Endothelial cell of umbilical vein (primary cell): ENCODE data around the gene PDE1A. TPM values are rescaled to one million over a fixed set of nuclear protein-coding genes. Genes with fewer than 3 reads are reported as not detected.

ENCODE experiments used
- BruUV-seq: library from RNA; stranded (reverse); fragments of 400-500 nt; replicated peaks from 2 replicates; lab custom pipeline; 2021; lab: Mats Ljungman, UMichigan
- CTCF ChIA-PET: fragments of 300-600, 350-600 bp; sonication (Branson Sonifier 250); formaldehyde crosslinking; loops from one replicate; lab custom pipeline; 2021; ENCODE audit warnings: antibody characterized with exemption, inconsistent platforms; lab: Charles Lee
- POLR2A ChIA-PET: fragments of 300-600, 350-600 bp; sonication (Branson Sonifier 250); formaldehyde crosslinking; loops from one replicate; lab custom pipeline; 2021; ENCODE audit warnings: antibody characterized with exemption, inconsistent platforms; lab: Charles Lee
- DNase-seq: peaks from one replicate; pipeline ENCODE4 v3.0.0-alpha.2; 2011; ENCODE audit warnings: low read depth, low spot score
- FAIRE-seq: peaks from 2 replicates; lab custom pipeline; 2011; peaks lifted over from hg19 to GRCh38; lab: Jason Lieb, UNC
- H2AFZ ChIP-seq: 2 replicates; pipeline ENCODE4 v1.6.0; 2012; ENCODE audit warnings: low read depth, low read length, control low read depth, inconsistent platforms
- H3K27ac ChIP-seq: 2 replicates; pipeline ENCODE4 v1.5.1; 2011; ENCODE audit warnings: low read depth, mild to moderate bottlenecking, control low read depth, low read length, moderate library complexity; ENCODE audit not compliant: insufficient read depth
- H3K27me3 ChIP-seq, 2 experiments: 2 replicates each; pipeline versions ENCODE4 v1.6.0 to v1.6.1; 2011; ENCODE audit warnings: low read length in 2 of 2, mixed read lengths in 1 of 2; ENCODE audit not compliant: control insufficient read depth in 2 of 2, insufficient read depth in 2 of 2
- H3K36me3 ChIP-seq, 2 experiments: 2 replicates in 1 of 2; 3 replicates in 1 of 2; pipeline ENCODE4 v1.5.1; 2011; ENCODE audit warnings: low read length in 2 of 2, mild to moderate bottlenecking in 1 of 2, moderate library complexity in 1 of 2; ENCODE audit not compliant: control insufficient read depth in 2 of 2, insufficient read depth in 2 of 2; ENCODE audit errors: extremely low read depth in 1 of 2
- H3K4me1 ChIP-seq: 3 replicates; pipeline ENCODE4 v1.5.1; 2011; ENCODE audit warnings: mild to moderate bottlenecking, low read length; ENCODE audit not compliant: control insufficient read depth, insufficient read depth; ENCODE audit errors: extremely low read depth
- H3K4me2 ChIP-seq: 2 replicates; pipeline ENCODE4 v1.6.1; 2011; ENCODE audit warnings: low read length, control low read depth, mixed read lengths; ENCODE audit not compliant: insufficient read depth
- H3K4me3 ChIP-seq, 3 experiments: fragments of 200-600 bp in 1 of 3; sonication (generic), shearing (Covaris generic) in 1 of 3; replicated peaks in 1 of 3; 2 replicates each; pipeline ENCODE4 v1.5.1; 2011 to 2016; ENCODE audit warnings: control low read depth in 3 of 3, low read length in 3 of 3, mild to moderate bottlenecking in 2 of 3, inconsistent platforms in 1 of 3, low read depth in 1 of 3, moderate library complexity in 1 of 3; ENCODE audit not compliant: insufficient read depth in 1 of 3
- H3K79me2 ChIP-seq: 2 replicates; pipeline ENCODE4 v1.6.0; 2012; ENCODE audit warnings: low read length, inconsistent platforms; ENCODE audit not compliant: control insufficient read depth, insufficient read depth
- H3K9ac ChIP-seq: replicated peaks from 2 replicates; pipeline ENCODE3; 2011; ENCODE audit warnings: low read length, control low read depth; ENCODE audit not compliant: insufficient read depth; ENCODE audit errors: extremely low read depth
- H3K9me1 ChIP-seq: replicated peaks from 3 replicates; pipeline ENCODE4 v1.6.0; 2011; ENCODE audit warnings: mild to moderate bottlenecking, low read length; ENCODE audit not compliant: control insufficient read depth, insufficient read depth; ENCODE audit errors: extremely low read depth
- H3K9me3 ChIP-seq: replicated peaks from 2 replicates; pipeline ENCODE4 v1.5.1; 2012; ENCODE audit warnings: low read length, inconsistent platforms; ENCODE audit not compliant: control insufficient read depth, insufficient read depth
- H4K20me1 ChIP-seq: replicated peaks from 2 replicates; pipeline ENCODE3; 2011; ENCODE audit warnings: mild to moderate bottlenecking, low read length; ENCODE audit not compliant: control insufficient read depth, insufficient read depth; ENCODE audit errors: extremely low read depth
- EZH2 ChIP-seq: IDR thresholded peaks from 2 replicates; pipeline ENCODE4 v1.6.1; 2012; ENCODE audit warnings: borderline replicate concordance, low read depth, mild to moderate bottlenecking, moderate library complexity, low read length, inconsistent platforms; ENCODE audit not compliant: severe bottlenecking
- FOS ChIP-seq: IDR thresholded peaks from 2 replicates; pipeline ENCODE4 v1.6.1; 2011; ENCODE audit warnings: mild to moderate bottlenecking, low read length, moderate library complexity, borderline replicate concordance; ENCODE audit not compliant: insufficient read depth
- GATA2 ChIP-seq: IDR thresholded peaks from 2 replicates; pipeline ENCODE4 v1.7.0; 2011; ENCODE audit warnings: low read depth, mild to moderate bottlenecking, moderate library complexity, mixed read lengths, low read length; ENCODE audit not compliant: insufficient read length, insufficient read depth
- JUN ChIP-seq: IDR thresholded peaks from 2 replicates; pipeline ENCODE4 v1.6.1; 2011; ENCODE audit warnings: borderline replicate concordance, low read depth; ENCODE audit not compliant: insufficient read length, insufficient read depth
- MYC ChIP-seq: IDR thresholded peaks from one replicate; pipeline ENCODE4 v1.6.1; 2011; ENCODE audit warnings: mild to moderate bottlenecking, low read depth, low read length
- POLR2A ChIP-seq: IDR thresholded peaks from 2 replicates; pipeline ENCODE4 v1.6.1; 2012; ENCODE audit warnings: low read depth, mild to moderate bottlenecking, control low read depth, low read length
- POLR2AphosphoS5 ChIP-seq: IDR thresholded peaks from 2 replicates; pipeline ENCODE4 v1.6.1; 2012; ENCODE audit warnings: low read depth, mild to moderate bottlenecking, control low read depth, low read length, moderate library complexity; ENCODE audit not compliant: insufficient read depth
- dilution Hi-C: fragments of 300-500 bp; cut with MboI; formaldehyde crosslinking; loops from one replicate; pipeline ENCODE4 v1.15.0; 2019; ENCODE audit warnings: low sequenced_read_pairs; ENCODE audit not compliant: extremely low pct_ligation_motif_present
- intact Hi-C: fragments of 100-400 bp; cut with micrococcal nuclease; formaldehyde crosslinking; loops from one replicate; pipeline ENCODE4 v1.10.0; 2022
- polyA plus RNA-seq, 4 experiments: library from polyadenylated mRNA; depleted of rRNA in 3 of 4; stranded (reverse) in 3 of 4; unstranded in 1 of 4; fragments of >200 nt; gene quantifications; 2 replicates each; pipeline versions ENCODE4 v1.2.1 to v1.2.3, GENCODE V29; 2011 to 2012; ENCODE audit warnings: missing spikeins in 1 of 4
- total RNA-seq: library from RNA; stranded (reverse); gene quantifications from 2 replicates; pipeline ENCODE4 v1.2.3, GENCODE V29; 2021
- TF ChIP-seq, protein P1 (sequence below): IDR thresholded peaks from 2 replicates; pipeline ENCODE4 v1.6.1; 2011; ENCODE audit not compliant: insufficient read depth, insufficient read length
- TF ChIP-seq, protein P2 (sequence below), 2 donors: IDR thresholded peaks; 1 replicate in 1 of 2; 2 replicates in 1 of 2; pipeline ENCODE4 v1.5.1; 2011; ENCODE audit warnings: low read length in 2 of 2, mild to moderate bottlenecking in 2 of 2, moderate library complexity in 2 of 2, control low read depth in 1 of 2, inconsistent platforms in 1 of 2, low read depth in 1 of 2; ENCODE audit not compliant: insufficient read depth in 1 of 2; ENCODE audit errors: extremely low read depth in 1 of 2

Gene PDE1A
- total and polyA plus RNA-seq, 2 donors (not counting 3 experiments of a cell fraction or from before 2014, with no cell fraction given): 0.43 to 0.49 TPM

DNA sequence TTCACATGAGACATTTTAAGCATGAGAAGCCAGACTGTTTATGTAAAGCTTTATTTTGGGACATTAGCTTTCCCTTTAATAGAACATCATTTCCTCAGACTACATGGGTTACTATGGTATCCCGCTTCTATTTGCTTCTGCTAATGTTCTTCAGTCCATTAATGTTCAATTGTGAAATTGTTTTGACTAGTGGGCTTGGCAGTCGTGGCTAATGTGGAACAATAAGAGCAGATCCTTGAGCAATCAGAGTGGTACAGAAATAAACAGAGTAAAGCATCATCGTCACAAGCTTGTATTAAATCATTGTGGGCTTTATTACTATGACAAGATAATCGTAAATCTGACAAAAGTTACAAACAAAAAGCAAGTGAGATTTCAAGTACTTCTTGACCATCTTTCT is 60.2 kb downstream of the PDE1A start:
- no peaks in the 10 kb centered on the region for H3K9me3 ChIP-seq
- ChIA-PET CTCF (interaction anchor here (0.8 to 1.1 kb wide), 2 partner anchors 12 kb away, joined by 3 read pairs; no protein-coding TSS in a partner anchor), POLR2A (no interaction called here)
- no peak overlapping the region for H2AFZ ChIP-seq
- DNase-seq: no peak
- intact Hi-C loops: no loop called here
- no peaks in the 10 kb centered on the region for H4K20me1 ChIP-seq
- no peak overlapping the region for H3K4me2 ChIP-seq
- H3K9me1 ChIP-seq: no peaks in the 10 kb centered on the region
- BruUV-seq: no TSS peak
- FAIRE-seq: no peak
- no peaks in the 10 kb centered on the region for H3K4me1 ChIP-seq
- dilution Hi-C loops: no loop called here
- H3K27ac ChIP-seq: no peak overlapping the region
- TF ChIP-seq, protein P1, sequence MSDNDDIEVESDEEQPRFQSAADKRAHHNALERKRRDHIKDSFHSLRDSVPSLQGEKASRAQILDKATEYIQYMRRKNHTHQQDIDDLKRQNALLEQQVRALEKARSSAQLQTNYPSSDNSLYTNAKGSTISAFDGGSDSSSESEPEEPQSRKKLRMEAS: no peak
- TF ChIP-seq POLR2AphosphoS5: no peak
- TF ChIP-seq EZH2: no peak
- TF ChIP-seq POLR2A: no peak
- no peak for TF ChIP-seq MYC
- H3K36me3 ChIP-seq: no peaks in the 10 kb centered on the region
- no peaks in the 10 kb centered on the region for H3K27me3 ChIP-seq
- H3K4me3 ChIP-seq: no peak overlapping the region
- no peaks in the 10 kb centered on the region for H3K79me2 ChIP-seq
- no peak overlapping the region for H3K9ac ChIP-seq

DNA sequence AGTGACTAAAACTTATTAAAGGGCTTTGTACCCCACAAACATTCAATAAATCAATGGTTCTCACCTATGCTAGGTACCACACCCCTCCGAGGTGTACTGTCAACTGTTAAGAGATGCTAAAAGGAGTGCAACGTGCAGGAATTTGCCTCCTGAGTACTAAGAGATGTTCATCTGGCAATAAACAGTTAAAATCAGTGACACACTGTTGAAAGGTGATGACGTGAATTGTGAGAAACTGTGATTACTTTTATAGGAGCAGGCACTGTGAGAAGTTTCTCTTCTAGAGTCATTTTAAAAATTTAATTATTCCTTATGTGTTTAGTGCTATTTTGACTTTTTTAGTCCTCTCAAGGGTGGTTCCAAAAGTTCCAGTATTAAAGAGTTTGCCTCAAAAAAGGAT is 61.0 kb downstream of the PDE1A start:
- H3K4me1 ChIP-seq: no peaks in the 10 kb centered on the region
- FAIRE-seq (no peak), DNase-seq (no peak)
- H3K9me1 ChIP-seq: no peaks in the 10 kb centered on the region
- CTCF ChIA-PET: no interaction called here
- no peak overlapping the region for H2AFZ ChIP-seq
- H3K4me2 ChIP-seq: no peak overlapping the region
- POLR2A ChIA-PET: no interaction called here
- intact Hi-C loops (no loop called here), dilution Hi-C loops (no loop called here)
- H3K9ac ChIP-seq: no peak overlapping the region
- H3K4me3 ChIP-seq: no peak overlapping the region
- H4K20me1 ChIP-seq: no peaks in the 10 kb centered on the region
- no TSS peak for BruUV-seq
- no peaks in the 10 kb centered on the region for H3K79me2 ChIP-seq
- no peaks in the 10 kb centered on the region for H3K9me3 ChIP-seq
- no peaks in the 10 kb centered on the region for H3K36me3 ChIP-seq
- no peak overlapping the region for H3K27ac ChIP-seq
- H3K27me3 ChIP-seq: no peaks in the 10 kb centered on the region
- TF ChIP-seq FOS: no peak
- no peak for TF ChIP-seq JUN
- no peak for TF ChIP-seq GATA2
- TF ChIP-seq, protein P1: no peak
- TF ChIP-seq POLR2AphosphoS5: no peak
- TF ChIP-seq MYC: no peak
- no peak for TF ChIP-seq EZH2
- TF ChIP-seq, protein P2, sequence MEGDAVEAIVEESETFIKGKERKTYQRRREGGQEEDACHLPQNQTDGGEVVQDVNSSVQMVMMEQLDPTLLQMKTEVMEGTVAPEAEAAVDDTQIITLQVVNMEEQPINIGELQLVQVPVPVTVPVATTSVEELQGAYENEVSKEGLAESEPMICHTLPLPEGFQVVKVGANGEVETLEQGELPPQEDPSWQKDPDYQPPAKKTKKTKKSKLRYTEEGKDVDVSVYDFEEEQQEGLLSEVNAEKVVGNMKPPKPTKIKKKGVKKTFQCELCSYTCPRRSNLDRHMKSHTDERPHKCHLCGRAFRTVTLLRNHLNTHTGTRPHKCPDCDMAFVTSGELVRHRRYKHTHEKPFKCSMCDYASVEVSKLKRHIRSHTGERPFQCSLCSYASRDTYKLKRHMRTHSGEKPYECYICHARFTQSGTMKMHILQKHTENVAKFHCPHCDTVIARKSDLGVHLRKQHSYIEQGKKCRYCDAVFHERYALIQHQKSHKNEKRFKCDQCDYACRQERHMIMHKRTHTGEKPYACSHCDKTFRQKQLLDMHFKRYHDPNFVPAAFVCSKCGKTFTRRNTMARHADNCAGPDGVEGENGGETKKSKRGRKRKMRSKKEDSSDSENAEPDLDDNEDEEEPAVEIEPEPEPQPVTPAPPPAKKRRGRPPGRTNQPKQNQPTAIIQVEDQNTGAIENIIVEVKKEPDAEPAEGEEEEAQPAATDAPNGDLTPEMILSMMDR (IDR thresholded peaks at IDR 0.05; ENCODE audit: extremely low read depth in 1 of 2, insufficient read depth in 1 of 2, low read depth in 1 of 2, low read length in 2 of 2): no peak
- no peak for TF ChIP-seq POLR2A
